NCI-H510A (cell line): ENCODE measurements around the gene UCK1.

Experiments
- DNase-seq: peaks from one replicate; lab custom pipeline; 2025; lab: John Stamatoyannopoulos, UW

UCK1 gene

GRCh38 chr9:131496844-131497405, 34.1 kb downstream of the UCK1 start:
- no peak for DNase-seq

DNA sequence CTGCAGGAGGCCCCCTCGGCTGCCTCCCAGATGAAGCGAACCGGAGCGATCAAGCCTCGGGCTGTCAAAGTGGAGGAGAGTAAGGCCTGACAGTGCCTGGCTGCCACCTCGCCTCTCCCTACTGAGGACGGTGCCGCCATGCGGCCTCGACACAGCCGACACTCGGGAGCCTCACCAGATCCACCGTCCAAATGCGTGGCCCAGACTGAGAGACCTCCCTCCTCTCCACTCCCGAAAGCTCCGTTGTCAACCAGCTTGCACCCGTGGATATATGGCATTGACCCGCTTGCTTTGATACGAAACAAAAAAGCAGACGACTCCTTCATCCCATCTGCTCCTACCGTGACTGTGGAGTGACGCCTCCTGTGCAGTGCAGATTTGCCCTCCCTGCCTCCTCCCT, 35.3 kb downstream of the UCK1 start:
- DNase-seq: no peak

DNA sequence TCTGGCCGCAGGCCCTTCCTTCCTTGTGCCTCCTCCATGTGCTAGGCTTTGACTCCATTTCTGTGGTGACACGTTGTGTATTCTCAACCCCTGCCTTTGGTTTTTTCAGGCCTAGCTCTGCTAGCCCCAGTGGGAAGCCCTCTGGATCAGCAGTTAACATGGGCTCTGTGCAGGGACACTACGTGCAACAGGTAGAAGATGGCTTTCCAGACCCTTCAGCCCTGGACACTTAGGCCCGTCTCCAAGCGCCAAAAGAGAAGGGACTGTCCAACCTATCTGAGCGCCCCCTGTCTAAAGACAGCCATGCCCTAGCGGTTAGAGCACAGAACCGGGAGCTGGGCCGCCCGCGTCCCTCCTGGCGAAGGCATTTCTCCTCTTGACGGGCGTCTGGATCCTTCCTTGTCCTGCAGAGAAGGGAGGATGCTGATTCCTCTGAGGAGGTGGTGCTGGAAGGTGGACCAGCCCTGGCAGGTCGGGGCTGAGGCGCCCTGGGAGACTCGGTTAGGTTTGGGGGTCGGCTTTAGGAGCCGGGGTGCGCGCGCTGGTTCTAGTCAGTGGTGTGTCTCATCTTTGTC, 36.7 kb downstream of the UCK1 start:
- DNase-seq: no peak

GRCh38 chr9:131492070-131492469, 39.0 kb downstream of the UCK1 start:
- no peak for DNase-seq

DNA sequence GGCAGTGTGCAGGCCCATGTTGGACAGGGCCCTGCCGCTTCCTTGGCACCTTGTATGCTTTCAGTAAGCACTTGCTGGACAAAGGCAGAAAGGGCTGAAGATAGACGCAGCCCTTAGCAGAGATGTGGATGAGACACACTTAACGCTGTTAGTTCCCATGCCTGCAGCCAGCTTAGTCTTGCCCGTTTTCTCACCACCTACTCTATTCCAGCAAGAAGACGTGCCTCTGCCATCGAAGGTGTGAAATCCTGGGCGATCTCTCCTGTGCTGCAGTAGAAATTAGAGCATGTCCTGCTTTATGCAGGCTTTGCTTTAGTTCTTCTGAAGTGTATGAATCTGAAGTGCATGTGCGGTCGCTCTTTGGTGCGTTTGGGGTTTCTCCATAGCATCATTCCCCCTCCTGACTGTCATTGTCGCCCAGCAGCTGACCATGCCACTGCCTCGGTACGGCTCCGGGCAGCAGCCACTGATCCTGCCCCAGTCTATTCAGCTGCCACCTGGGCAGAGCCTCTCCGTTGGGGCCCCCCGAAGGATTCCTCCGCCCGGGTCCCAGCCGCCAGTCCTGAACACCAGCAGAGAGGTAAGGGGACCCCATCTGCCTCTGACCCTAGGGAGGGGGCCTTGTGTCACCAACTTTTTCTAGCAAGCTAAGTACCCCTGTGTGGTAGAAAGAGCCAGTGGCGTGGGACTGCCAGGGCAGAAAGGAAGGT, 39.9 kb downstream of the UCK1 start:
- DNase-seq: no peak

DNA sequence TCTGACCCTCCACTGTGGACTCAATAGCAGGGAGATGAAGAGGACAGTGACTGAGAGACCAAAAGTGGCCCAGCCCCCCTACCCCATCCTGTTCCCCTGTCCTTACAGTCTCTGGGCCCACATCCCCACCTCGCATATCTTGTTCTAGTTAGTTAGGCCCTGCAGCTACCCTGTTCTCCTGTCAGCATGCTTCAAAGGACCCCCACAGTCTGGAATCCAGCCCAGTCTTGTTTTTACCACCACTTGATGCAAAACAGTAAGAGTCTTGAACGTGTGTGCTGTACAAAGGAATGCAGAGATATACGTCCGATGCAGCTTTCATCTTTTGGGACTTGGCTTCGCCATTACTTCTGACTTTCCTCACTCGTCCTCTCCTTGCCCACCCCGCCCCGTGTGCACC, 40.5 kb downstream of the UCK1 start:
- no peak for DNase-seq

DNA sequence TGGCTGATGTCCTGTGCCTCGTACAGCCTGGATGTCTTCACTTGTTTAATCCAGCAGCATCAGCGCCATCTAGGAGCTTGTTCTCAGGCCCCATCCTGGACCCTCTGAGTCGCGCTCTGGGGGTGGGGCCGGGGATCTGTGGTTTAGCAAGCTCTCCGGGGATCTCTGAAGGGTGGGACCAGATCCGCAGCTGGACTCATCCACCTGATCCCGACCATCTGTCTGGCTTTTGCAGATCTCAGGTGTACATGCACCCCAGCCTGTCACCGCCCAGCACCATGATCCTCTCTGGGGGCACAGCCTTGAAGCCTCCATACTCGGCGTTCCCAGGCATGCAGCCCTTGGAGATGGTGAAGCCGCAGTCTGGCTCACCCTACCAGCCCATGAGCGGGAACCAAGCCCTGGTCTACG, 43.4 kb downstream of the UCK1 start:
- no peak for DNase-seq

DNA sequence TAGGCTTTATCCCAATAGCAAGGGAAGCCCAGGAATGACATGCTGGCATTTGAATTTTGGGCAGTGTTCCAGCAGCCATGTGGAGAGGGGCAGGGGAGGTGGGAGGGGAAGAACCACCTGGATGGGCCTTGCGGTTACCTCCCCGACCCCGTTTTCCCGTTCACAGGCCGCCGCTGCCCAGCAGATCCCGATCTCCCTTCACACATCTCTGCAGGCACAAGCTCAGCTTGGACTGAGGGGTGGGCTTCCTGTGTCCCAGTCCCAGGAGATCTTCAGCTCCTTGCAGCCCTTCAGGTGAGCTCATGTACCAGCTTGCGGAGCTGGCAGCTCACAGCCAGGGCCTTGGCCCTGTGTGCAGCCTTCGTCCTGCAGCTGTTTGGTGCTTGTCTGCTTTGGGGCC, 44.1 kb downstream of the UCK1 start:
- DNase-seq: no peak

DNA sequence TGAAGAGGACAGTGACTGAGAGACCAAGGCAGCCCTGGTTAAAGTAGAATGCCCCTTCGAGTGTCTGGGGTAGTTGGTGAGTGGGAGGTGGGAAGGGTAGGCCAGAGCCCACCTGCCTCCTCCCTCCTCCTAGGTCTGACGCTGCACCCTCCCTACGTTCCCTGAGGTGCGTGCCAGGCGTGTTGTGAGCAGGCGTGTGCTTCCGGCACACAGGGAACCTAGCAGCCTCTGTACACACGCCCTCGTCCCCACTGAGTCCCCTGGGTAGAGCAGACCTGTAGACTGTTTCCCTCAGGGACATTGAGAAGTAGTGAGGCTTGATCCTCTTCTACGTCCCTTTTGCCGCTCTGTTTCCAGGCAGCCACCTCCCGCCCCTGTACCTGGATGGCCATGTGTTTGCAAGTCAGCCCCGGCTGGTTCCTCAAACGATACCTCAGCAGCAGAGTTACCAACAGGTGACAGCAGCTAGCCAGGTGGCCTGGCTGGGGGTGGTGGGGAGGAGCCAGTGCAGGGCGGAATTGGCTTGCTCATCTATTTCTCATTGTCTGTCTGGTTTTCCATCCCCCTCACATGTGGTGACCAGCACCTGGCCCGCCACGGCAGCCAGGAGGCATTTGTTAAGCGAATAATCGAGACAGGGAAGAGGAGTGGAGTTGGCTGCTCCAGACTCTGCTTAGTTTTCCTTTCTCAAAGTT, 45.2 kb downstream of the UCK1 start:
- DNase-seq: peak; percentile 52

DNA sequence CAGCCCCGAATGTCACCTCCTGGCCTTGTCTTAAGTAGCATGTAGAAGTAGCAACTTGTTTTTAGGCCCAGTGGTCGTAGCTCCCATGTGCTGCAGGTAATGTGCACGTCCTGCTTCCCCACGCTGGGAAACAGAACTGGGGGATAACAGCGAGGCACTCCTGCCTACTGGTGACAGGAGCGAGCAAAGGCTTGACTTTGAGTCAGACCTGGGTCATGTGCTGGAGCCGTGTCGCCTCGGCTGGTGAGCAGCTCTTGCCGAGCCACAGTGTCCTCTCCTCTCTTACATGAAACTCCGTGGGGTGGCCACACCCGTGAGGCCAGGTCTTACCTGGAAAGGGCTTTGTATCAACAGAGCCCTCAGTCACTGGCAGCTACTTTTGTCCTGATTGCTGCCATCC, 45.9 kb downstream of the UCK1 start:
- DNase-seq: no peak

- DNase-seq: no peak
Measured at GRCh38 chr9:131484560-131485185, 46.4 kb downstream of the UCK1 start.

GRCh38 chr9:131484051-131484445, 47.0 kb downstream of the UCK1 start:
- DNase-seq: no peak

DNA sequence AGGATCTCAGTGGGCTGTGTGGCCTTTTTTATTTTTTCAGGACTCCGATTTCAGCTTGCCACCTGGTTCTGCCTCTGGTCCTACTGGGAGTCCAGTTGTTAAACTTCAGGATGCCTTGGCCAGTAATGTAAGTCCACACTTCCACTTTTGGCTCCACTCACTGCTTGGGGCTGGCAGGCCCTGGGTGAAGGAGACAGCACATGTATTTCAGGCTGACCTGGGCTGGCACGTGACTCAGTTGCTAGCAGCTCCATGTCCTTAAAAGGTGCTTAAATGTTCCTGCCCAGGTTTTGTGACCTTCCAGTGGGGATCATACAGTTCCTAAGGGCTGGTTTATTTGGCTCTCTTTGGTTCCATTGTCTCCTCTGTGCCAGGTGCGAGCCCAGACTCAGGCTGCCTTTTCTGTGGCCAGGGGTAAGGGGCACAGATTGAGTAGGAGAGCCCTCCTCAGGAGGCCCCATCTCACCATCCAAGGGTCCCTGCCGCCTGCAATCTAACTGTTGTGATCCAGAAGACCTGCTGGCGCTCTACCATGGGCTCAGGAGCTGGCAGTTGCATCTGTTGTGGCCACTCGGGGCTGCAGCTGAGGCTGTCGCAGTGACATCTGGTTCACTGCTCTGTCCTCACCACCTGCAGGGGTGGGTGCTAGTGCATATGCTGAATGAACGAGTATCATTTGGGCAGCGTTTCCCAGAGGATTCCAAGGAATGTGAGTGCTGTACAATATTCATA, 47.6 kb downstream of the UCK1 start:
- DNase-seq: no peak

- DNase-seq: no peak
Measured at GRCh38 chr9:131482343-131483006, 48.6 kb downstream of the UCK1 start.

- no peak for DNase-seq
Measured at GRCh38 chr9:131481441-131482342, 49.4 kb downstream of the UCK1 start.

DNA sequence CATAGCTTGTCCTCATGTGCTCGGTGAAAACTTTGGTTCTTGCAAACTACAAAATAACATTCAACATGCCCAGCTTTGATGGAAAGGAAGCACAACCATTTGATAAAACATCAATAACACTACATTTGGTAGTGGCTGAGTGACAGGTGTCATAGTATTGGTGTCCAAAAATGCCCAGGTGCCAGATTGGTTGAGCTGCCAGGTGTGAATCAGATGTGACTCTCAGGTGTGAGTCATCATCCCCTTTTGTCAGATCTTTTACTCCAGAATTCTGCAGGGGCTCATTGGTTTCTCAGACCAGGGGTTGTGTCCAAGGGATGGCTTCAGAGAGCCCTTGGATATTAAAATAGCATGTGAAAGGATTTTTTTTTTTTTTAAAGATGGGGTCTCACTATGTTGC, 50.8 kb downstream of the UCK1 start:
- no peak for DNase-seq

GRCh38 chr9:131478911-131479310, 52.2 kb downstream of the UCK1 start:
- no peak for DNase-seq

- DNase-seq: peak; percentile 63
Measured at GRCh38 chr9:131478421-131478868, 52.6 kb downstream of the UCK1 start.

- no peak for DNase-seq
Measured at GRCh38 chr9:131477816-131478419, 53.1 kb downstream of the UCK1 start.

DNA sequence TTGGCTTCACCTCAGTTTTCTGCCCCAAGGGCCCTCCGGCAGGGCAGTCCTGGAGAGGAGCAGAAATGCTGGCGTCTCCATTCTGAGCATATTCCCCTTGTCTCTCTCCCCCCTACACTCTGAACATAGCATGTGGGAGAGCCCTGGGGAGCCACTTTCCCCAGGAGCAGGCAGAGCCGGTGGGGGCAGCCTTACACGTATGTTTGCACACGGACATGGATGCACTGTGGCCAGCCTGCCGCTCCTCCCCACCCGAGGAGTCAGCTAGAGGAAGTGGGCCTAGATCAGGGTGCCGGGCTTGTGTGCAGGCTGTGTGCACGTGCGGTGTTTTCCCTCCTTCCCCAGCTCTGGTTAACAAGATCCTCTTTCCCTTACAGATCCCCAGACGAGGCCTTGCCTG, 53.7 kb downstream of the UCK1 start:
- DNase-seq: no peak
